Nephron progenitor cell (in vitro differentiated cells): ENCODE measurements around the gene LMX1B.

Experiments used
- DNase-seq: peaks from one replicate; pipeline ENCODE4 v3.0.0; 2021
- H3K27ac Mint-ChIP-seq: 2 replicates; pipeline ENCODE4 v1.8.0; 2021; ENCODE audit warnings: mild to moderate bottlenecking, moderate library complexity, mixed read lengths
- H3K27me3 Mint-ChIP-seq: 2 replicates; pipeline ENCODE4 v1.8.0; 2021; ENCODE audit warnings: mild to moderate bottlenecking, low read depth, mixed read lengths; ENCODE audit not compliant: poor library complexity
- H3K36me3 Mint-ChIP-seq: 2 replicates; pipeline ENCODE4 v1.8.0; 2021; ENCODE audit warnings: low read depth, mixed read lengths
- H3K4me1 Mint-ChIP-seq: 2 replicates; pipeline ENCODE4 v1.8.0; 2021; ENCODE audit warnings: mixed read lengths
- H3K4me3 Mint-ChIP-seq: 2 replicates; pipeline ENCODE4 v1.8.0; 2021; ENCODE audit warnings: mild to moderate bottlenecking, moderate library complexity, mixed read lengths
- H3K9me3 Mint-ChIP-seq: 2 replicates; pipeline ENCODE4 v1.8.0; 2021; ENCODE audit warnings: mild to moderate bottlenecking, moderate library complexity, mixed read lengths
- TF ChIP-seq, protein P1 (sequence below): fragments of 200-600 bp; sonication (generic); IDR thresholded peaks from 2 replicates; pipeline ENCODE4 v1.5.0; 2021; ENCODE audit warnings: antibody characterized with exemption

Gene LMX1B

GRCh38 chr9:126635661-126636439 lies 22.1 kb downstream of the LMX1B start:
- peak overlapping the region; percentile 47 for H3K27ac Mint-ChIP-seq

DNA sequence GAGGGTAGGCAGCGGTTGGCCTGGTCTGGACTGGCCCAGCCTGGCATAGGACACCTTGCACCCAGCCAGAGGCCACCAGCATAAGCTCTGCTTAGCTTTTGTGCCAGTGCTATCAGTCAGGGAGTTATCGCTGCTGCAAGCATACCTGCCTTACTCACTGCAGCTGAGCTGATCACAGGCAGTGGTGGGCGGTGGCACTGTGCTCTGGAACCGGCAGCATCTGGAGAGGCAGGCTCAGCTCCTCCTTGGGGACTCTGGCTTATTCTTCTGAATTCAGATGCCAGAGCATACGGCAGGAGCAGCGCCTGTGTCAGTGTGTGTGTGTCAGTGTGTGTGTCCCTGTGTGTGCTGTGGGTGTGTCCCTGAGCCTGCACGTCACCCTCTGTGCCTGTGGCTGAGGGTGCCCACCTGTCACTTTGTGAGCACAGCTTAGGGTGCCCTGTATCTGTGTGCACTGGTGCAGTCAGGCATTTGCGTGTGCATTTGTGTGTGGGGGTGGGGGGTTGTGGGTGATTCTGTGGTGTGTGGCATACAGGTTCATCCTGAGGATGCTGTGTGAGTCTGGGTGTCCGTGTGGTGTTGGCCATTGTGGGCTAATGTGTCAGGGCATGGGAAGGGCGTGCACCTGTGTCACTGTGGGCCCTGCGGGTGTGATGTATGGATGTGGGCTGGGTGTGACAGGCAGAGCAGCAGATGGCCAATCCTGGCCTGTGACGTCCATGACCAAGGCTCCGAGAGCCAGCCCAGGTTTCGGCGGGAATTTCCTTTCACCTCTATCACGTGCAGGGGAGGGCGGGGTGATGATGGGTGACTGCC lies 23.5 kb downstream of the LMX1B start:
- TF ChIP-seq, protein P1, sequence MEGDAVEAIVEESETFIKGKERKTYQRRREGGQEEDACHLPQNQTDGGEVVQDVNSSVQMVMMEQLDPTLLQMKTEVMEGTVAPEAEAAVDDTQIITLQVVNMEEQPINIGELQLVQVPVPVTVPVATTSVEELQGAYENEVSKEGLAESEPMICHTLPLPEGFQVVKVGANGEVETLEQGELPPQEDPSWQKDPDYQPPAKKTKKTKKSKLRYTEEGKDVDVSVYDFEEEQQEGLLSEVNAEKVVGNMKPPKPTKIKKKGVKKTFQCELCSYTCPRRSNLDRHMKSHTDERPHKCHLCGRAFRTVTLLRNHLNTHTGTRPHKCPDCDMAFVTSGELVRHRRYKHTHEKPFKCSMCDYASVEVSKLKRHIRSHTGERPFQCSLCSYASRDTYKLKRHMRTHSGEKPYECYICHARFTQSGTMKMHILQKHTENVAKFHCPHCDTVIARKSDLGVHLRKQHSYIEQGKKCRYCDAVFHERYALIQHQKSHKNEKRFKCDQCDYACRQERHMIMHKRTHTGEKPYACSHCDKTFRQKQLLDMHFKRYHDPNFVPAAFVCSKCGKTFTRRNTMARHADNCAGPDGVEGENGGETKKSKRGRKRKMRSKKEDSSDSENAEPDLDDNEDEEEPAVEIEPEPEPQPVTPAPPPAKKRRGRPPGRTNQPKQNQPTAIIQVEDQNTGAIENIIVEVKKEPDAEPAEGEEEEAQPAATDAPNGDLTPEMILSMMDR: no peak
- no peaks in the 10 kb centered on the region for H3K36me3 Mint-ChIP-seq
- no peak for DNase-seq
- H3K9me3 Mint-ChIP-seq: no peaks in the 10 kb centered on the region
- H3K4me1 Mint-ChIP-seq: peaks cover 77% of the 10 kb centered on the region
- peaks cover 86% of the 10 kb centered on the region for H3K27me3 Mint-ChIP-seq
- peak overlapping the region; percentile 42 for H3K4me3 Mint-ChIP-seq
- no peak overlapping the region for H3K27ac Mint-ChIP-seq

More at GRCh38 chr9:126635661-126636439, 22.1 kb downstream of the LMX1B start:
- Mint-ChIP-seq H3K4me1 (peaks cover 76% of the 10 kb centered on the region), H3K27me3 (peaks cover 86% of the 10 kb centered on the region), H3K36me3 (no peaks in the 10 kb centered on the region), H3K9me3 (no peaks in the 10 kb centered on the region), H3K4me3 (peak overlapping the region; percentile 56)
- no peak for DNase-seq
- TF ChIP-seq, protein P1: no peak

DNA sequence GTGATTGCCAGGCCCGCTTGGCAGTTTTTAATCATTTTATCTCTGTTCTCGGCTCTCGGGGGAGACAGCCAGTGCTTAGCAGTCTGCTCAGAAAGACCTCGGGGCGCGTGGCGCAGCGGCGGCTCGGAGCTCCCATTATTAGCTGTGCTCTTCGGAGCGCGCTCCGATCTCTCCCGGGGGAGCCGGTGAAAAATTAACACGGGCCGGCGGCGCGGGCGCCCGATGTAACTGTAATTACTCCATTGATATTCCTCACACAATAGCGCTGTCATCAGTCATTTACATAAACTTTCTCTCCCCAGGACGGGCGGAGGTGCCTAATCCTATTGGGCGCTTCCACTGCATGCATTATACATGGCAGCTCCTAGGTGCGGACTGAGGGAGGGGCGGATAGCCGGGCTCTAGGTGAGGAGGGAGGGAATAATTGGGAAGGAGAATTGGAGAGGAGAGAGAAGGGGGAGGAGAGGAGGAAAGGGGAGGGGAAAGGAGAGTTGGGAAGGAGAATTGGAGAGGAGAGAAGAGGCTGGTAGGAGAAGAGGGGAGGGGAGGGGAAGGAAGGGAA lies 24.9 kb downstream of the LMX1B start:
- peak overlapping the region; percentile 76 for H3K4me3 Mint-ChIP-seq
- H3K4me1 Mint-ChIP-seq: peaks cover 77% of the 10 kb centered on the region
- no peak overlapping the region for H3K27ac Mint-ChIP-seq
- no peaks in the 10 kb centered on the region for H3K36me3 Mint-ChIP-seq
- peaks cover 83% of the 10 kb centered on the region for H3K27me3 Mint-ChIP-seq
- TF ChIP-seq, protein P1: no peak
- DNase-seq: peak; percentile 54
- H3K9me3 Mint-ChIP-seq: no peaks in the 10 kb centered on the region

DNA sequence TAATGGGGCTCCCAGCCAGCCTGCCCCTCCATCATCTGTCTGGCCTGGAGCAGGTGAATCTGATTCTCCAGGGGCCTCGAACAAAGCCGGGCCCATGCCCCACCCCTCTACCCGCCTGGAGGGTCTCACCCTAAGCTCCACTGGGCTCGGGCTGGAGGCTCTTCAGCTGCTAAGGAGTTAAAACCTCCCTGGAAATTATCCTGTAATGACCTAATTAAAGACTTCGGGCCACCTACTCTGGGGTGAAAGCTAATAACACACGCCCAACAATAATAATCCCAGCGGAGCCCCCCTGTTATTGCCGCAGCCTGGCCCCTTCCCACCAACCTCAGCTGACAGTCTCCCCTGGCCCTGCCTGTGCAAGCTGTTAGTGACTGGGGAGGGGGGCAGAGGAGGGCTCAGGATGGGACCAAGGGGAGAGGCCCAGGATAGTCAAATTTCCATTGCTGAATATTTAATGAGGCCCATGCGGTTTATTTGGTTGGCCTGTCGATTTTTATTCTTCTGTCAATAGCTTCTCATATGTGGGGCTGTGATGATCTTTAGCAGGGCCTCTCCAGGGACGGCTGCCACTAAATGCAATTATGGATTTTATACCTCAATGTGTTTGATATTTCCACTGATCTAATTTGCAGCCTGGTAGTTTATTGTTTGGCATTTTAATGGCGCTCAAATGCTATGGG lies 25.7 kb downstream of the LMX1B start:
- TF ChIP-seq, protein P1: no peak
- Mint-ChIP-seq H3K27ac (no peak overlapping the region), H3K27me3 (peaks cover 80% of the 10 kb centered on the region), H3K4me3 (no peak overlapping the region), H3K4me1 (peaks cover 82% of the 10 kb centered on the region), H3K36me3 (no peaks in the 10 kb centered on the region), H3K9me3 (no peaks in the 10 kb centered on the region)
- DNase-seq: no peak

- H3K4me1 Mint-ChIP-seq: peaks cover 79% of the 10 kb centered on the region
- no peak overlapping the region for H3K27ac Mint-ChIP-seq
- TF ChIP-seq, protein P1: no peak
- no peaks in the 10 kb centered on the region for H3K36me3 Mint-ChIP-seq
- peaks cover 85% of the 10 kb centered on the region for H3K27me3 Mint-ChIP-seq
- no peak for DNase-seq
- peak overlapping the region; percentile 18 for H3K4me3 Mint-ChIP-seq
- no peaks in the 10 kb centered on the region for H3K9me3 Mint-ChIP-seq
Measured at GRCh38 chr9:126641118-126641851, 27.6 kb downstream of the LMX1B start.
